Heart left ventricle (tissue), 16 donors: ENCODE measurements around the gene DRC7. TPM values are rescaled to one million over a fixed set of nuclear protein-coding genes. Genes with fewer than 3 reads are reported as not detected.

ENCODE experiments used
- ATAC-seq, 4 donors: fragments of 200-7000 bp; cut with Tn5 transposase; one replicate each; pipeline ENCODE4 v1.9.1; 2020 to 2022; ENCODE audit warnings: moderate library complexity in 4 of 4, mild to moderate bottlenecking in 3 of 4, moderate number of reproducible peaks in 1 of 4
- DNase-seq, 5 donors: peaks; one replicate each; pipeline ENCODE4 v3.0.0-alpha.2; 2020
- H3K27ac ChIP-seq, 12 donors: fragments of 200-600 bp; sonication (generic) in 4 of 12; one replicate each; pipeline versions ENCODE4 v1.5.0 to v1.8.0; 2016 to 2022; ENCODE audit warnings: mild to moderate bottlenecking in 2 of 12
- H3K27me3 ChIP-seq, 9 donors: fragments of 200-600 bp; sonication (generic) in 2 of 9; one replicate each; pipeline versions ENCODE4 v1.5.1 to v1.8.0; 2016 to 2022; ENCODE audit warnings: mild to moderate bottlenecking in 3 of 9
- H3K36me3 ChIP-seq, 9 donors: fragments of 200-600 bp; sonication (generic) in 2 of 9; one replicate each; pipeline versions ENCODE4 v1.5.0 to v1.8.0; 2018 to 2022; ENCODE audit warnings: mild to moderate bottlenecking in 2 of 9
- H3K4me1 ChIP-seq, 12 donors: fragments of 200-600 bp; sonication (generic) in 4 of 12; one replicate each; pipeline versions ENCODE4 v1.5.0 to v1.8.0; 2016 to 2022; ENCODE audit warnings: mild to moderate bottlenecking in 3 of 12
- H3K4me3 ChIP-seq, 12 donors: fragments of 200-600 bp; sonication (generic) in 4 of 12; one replicate each; pipeline versions ENCODE4 v1.5.0 to v1.8.0; 2017 to 2022; ENCODE audit warnings: mild to moderate bottlenecking in 9 of 12, moderate library complexity in 4 of 12
- H3K9me3 ChIP-seq, 12 donors: fragments of 200-600 bp; sonication (generic) in 4 of 12; one replicate each; pipeline versions ENCODE4 v1.5.0 to v1.8.0; 2016 to 2022; ENCODE audit warnings: mild to moderate bottlenecking in 1 of 12
- CTCF ChIP-seq, 12 donors: fragments of 200-600 bp; sonication (generic) in 4 of 12; IDR thresholded peaks; one replicate each; pipeline versions ENCODE4 v1.5.0 to v1.8.0; 2018 to 2022; ENCODE audit warnings: antibody characterized with exemption in 12 of 12, mild to moderate bottlenecking in 5 of 12
- POLR2A ChIP-seq, 2 donors: fragments of 450-650 bp; IDR thresholded peaks; one replicate each; pipeline ENCODE4 v1.6.1; 2017; ENCODE audit warnings: antibody characterized with exemption in 2 of 2, mild to moderate bottlenecking in 2 of 2, moderate library complexity in 2 of 2
- WGBS, 4 donors: extraction: QIAGEN DNeasy Blood & Tissue Kit in 2 of 4; methylation state at CpG; one replicate each; pipeline versions ENCODE4 v1.1.5 to v1.1.7; 2013 to 2018; 5-methylcytosine and 5-hydroxymethylcytosine counted together
- intact Hi-C, 10 donors: fragments of 100-400 bp; cut with DNase I; formaldehyde crosslinking; loops; one replicate each; pipeline versions ENCODE4 v1.11.1 to v1.14.2; 2022
- polyA plus RNA-seq, 2 donors: library from polyadenylated mRNA; stranded (reverse); fragments of 200-250 nt; gene quantifications; one replicate each; pipeline ENCODE4 v1.2.3, GENCODE V29; 2013
- total RNA-seq, 9 donors: library from RNA; depleted of rRNA in 2 of 9; stranded (reverse); fragments of >200 nt in 2 of 9; fragmentation: NEBNext Ultra II Directional in 3 of 9; extraction: Animal tissue kit (Norgen Biotek cat#: 25700) in 3 of 9; gene quantifications; one replicate each; pipeline versions ENCODE4 v1.1.0 to v1.2.4, GENCODE V29; 2016 to 2023
- donor health status: ischemic (EF 13 %, LVEDD 7.1; RV severe dilation, severe dysfunction).
- donor health status: healthy with polysubstance abuse.
- donor health status: DM: no; HTN: yes; CAD: no.
- donor health status: DM: no; HTN: no; CAD: no.
- donor health status: ischemic (EF 25% LVEDD 6.9; RV normal size, moderate dysfunction).
- donor health status: ischemic (EF 25% LVEDD 5.7; RV mildly dilated, moderate dysfunction).
- donor health status: healthy.
- donor health status: DM: yes; HTN: yes; CAD: no.
- donor health status: ischemic (EF 35%, LVEDD 5.7; RV mildly dilated, moderate dysfunction).
- donor health status: nonischemic (EF 11% LVEDD 7.7; RV severe dilation, severe dysfunction).
- donor health status: DM: yes; HTN: yes; CAD: no.
- donor health status: PGD.
- donor health status: ischemic (EF 29% LVEDD 5.4; RV normal size, mild dysfunction).
- donor health status: nonischemic (EF 23%, LVEDD 6.1; RV moderate dilation, normal function).

DRC7 gene
- total and polyA plus RNA-seq, 11 donors = 0.29 TPM; not detected in 10

GRCh38 chr16:57771141-57771785, 76.7 kb downstream of the DRC7 start:
- Histone ChIP-seq H3K4me3 (no peak overlapping the region), H3K36me3 (peaks cover 5 to 73% (median 66%) of the 10 kb centered on the region in 9 donors), H3K9me3 (no peaks in the 10 kb centered on the region), H3K27me3 (no peaks in the 10 kb centered on the region), H3K4me1 (peaks cover 0 to 9% (median 3%) of the 10 kb centered on the region in 12 donors), H3K27ac (no peak overlapping the region)
- WGBS, 4 donors = 94 to 96% (median 96%) methylated on average over 22 to 26 of the region's 26 CpGs
- no peak for TF ChIP-seq CTCF (IDR thresholded peaks at IDR 0.05)
- TF ChIP-seq POLR2A (IDR thresholded peaks at IDR 0.05) = no peak
- ATAC-seq = no peak
- DNase-seq = peak in 1 of 5 donors; percentile 51
- intact Hi-C loops = no loop called here

GRCh38 chr16:57773019-57773418, 78.4 kb downstream of the DRC7 start:
- Histone ChIP-seq H3K9me3 (no peaks in the 10 kb centered on the region), H3K36me3 (peaks cover 5 to 73% (median 64%) of the 10 kb centered on the region in 9 donors), H3K27me3 (no peaks in the 10 kb centered on the region), H3K4me1 (peaks cover 0 to 9% (median 3%) of the 10 kb centered on the region in 12 donors), H3K27ac (no peak overlapping the region), H3K4me3 (no peak overlapping the region)
- TF ChIP-seq POLR2A (IDR thresholded peaks at IDR 0.05) (no peak), CTCF (IDR thresholded peaks at IDR 0.05) (no peak)
- WGBS, 4 donors = 81 to 92% (median 90%) methylated on average over 11 of the region's 11 CpGs
- ATAC-seq (no peak), DNase-seq (peak in 1 of 5 donors; percentile 10)
- intact Hi-C loops = no loop called here

- Histone ChIP-seq H3K9me3 (no peaks in the 10 kb centered on the region), H3K27me3 (no peaks in the 10 kb centered on the region), H3K27ac (no peak overlapping the region), H3K4me3 (no peak overlapping the region), H3K36me3 (peaks cover 5 to 74% (median 65%) of the 10 kb centered on the region in 9 donors), H3K4me1 (peaks cover 0 to 9% (median 3%) of the 10 kb centered on the region in 12 donors)
- DNase-seq = peak in 3 of 5 donors; percentile 14 to 65 (median 57)
- TF ChIP-seq POLR2A (IDR thresholded peaks at IDR 0.05) (no peak), CTCF (IDR thresholded peaks at IDR 0.05) (no peak)
- intact Hi-C loops = no loop called here
- ATAC-seq = peak; percentile 45 to 66 (median 50)
- 73 to 83% (median 75%) methylated on average over 11 of the region's 11 CpGs for WGBS, 4 donors
Observed at GRCh38 chr16:57773655-57774295, 79.2 kb downstream of the DRC7 start.

- Histone ChIP-seq H3K4me3 (no peak overlapping the region), H3K27ac (no peak overlapping the region), H3K9me3 (no peaks in the 10 kb centered on the region), H3K27me3 (no peaks in the 10 kb centered on the region), H3K4me1 (peaks cover 0 to 9% (median 3%) of the 10 kb centered on the region in 12 donors), H3K36me3 (peaks cover 0 to 74% (median 65%) of the 10 kb centered on the region in 9 donors)
- peak in 2 of 5 donors; percentile 14 to 44 for DNase-seq
- intact Hi-C loops = no loop called here
- ATAC-seq = no peak
- 94 to 96% (median 95%) methylated on average over 12 of the region's 12 CpGs for WGBS, 4 donors
- TF ChIP-seq POLR2A (IDR thresholded peaks at IDR 0.05) = no peak
Observed at GRCh38 chr16:57774705-57775285, 80.2 kb downstream of the DRC7 start.
